HPDE6-E6E7 (cell line): ENCODE results near the gene SORL1-AS1.
A peak's percentile ranks its signal among the peaks of the same experiment; 100 is the strongest.

ENCODE experiments used
- DNase-seq: peaks from one replicate; pipeline ENCODE4 v3.0.0; 2011; ENCODE audit warnings: missing footprints; ENCODE audit errors: extremely low spot score

SORL1-AS1 gene

GRCh38 chr11:121451986-121452608 is 670 bp downstream of the SORL1-AS1 start, which contains the start of gene SORL1:
TSS of gene SORL1 (plus strand) at chr11:121452314. CDS start at chr11:121452332, 18 bp downstream.
- peak; percentile 56 for DNase-seq

DNA sequence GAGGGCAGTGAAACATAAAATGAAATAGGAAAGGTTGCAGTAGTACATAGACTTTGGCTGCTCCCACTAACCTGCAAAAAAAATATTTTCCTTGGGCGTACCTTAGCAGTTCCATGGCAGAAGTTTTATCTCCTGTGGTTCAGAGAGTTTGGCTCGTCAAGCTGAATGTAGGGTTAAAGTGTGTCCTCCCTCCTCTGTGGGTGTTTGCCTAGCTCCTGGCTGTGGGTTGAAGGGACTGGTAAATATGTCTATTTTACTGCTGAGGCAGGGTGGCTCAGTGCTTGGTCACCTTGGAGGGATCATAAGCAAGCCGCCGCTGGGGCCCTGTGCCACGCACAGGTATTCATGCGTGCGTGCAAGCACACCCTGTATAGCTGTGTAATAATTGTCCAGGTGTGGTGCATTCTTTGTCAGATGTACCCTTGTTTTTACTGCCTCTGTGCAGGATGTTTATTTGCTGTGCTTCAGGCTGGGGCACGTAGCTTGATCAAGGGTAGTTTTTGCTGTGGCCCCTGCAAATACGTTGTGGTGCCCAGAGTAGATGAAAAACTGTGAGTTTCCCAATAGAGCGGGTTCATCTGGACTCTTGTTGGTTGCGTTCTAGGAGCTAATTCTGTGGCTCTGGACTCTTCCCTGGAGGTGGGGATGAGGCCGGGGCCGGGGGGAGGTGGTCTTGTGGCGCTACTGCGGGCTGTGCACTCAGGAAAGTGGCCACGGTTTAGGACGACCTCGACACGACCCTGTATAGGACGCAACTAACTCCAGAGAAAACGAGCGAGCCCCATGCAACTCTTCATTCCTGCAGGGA is 1.4 kb downstream of the SORL1-AS1 start:
- DNase-seq: no peak

- DNase-seq: no peak
These were observed 2.4 kb downstream of the SORL1-AS1 start for GRCh38 chr11:121450401-121450800.

- DNase-seq: no peak
These were observed 3.1 kb downstream of the SORL1-AS1 start for GRCh38 chr11:121449626-121450025.

DNA sequence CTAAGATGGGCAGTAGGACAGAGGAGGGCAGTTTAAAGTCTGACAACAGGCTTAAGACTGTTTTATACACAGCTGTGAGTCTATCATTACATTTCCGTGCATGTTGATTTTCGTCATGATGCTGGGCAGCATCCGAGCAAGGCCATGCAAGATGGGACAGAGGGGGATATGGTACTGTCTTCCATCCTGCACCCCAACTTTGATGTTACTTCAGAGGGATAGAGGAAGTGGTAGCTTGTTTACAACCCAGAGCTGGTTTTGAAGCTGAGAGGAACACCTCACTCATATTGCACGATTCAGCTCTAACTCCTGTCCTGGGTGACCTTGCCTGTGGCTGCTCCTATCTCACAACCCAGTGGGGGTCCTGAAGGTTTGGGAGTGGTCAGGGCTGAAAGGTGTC is 3.6 kb downstream of the SORL1-AS1 start:
- no peak for DNase-seq

- no peak for DNase-seq
These were observed 4.3 kb downstream of the SORL1-AS1 start for GRCh38 chr11:121448431-121448941.

DNA sequence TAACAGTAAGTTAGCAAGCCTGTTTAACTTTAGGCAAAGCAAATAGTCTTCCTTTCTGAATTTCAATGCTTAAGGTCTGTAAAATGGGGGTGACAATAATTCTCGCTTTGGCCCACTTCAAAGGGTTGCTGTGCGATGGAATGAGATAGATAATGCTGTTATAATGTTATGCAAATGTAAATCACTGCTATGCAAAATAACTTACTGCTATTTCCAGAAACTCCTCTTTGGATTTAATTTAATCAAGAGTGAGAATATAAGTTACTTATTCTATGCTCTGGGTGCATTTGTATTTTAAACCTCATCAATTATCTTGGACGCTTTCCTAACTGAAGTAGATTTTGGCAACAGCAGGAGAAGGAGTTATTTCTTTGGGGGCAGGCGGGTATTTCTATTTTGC is 4.8 kb downstream of the SORL1-AS1 start:
- DNase-seq: no peak

- DNase-seq: no peak
These were observed 6.0 kb downstream of the SORL1-AS1 start for GRCh38 chr11:121446752-121447156.

- no peak for DNase-seq
These were observed 7.5 kb downstream of the SORL1-AS1 start for GRCh38 chr11:121445071-121445768.

GRCh38 chr11:121444526-121444925 is 8.2 kb downstream of the SORL1-AS1 start:
- DNase-seq: no peak

- no peak for DNase-seq
These were observed 9.0 kb downstream of the SORL1-AS1 start for GRCh38 chr11:121443688-121444275.

DNA sequence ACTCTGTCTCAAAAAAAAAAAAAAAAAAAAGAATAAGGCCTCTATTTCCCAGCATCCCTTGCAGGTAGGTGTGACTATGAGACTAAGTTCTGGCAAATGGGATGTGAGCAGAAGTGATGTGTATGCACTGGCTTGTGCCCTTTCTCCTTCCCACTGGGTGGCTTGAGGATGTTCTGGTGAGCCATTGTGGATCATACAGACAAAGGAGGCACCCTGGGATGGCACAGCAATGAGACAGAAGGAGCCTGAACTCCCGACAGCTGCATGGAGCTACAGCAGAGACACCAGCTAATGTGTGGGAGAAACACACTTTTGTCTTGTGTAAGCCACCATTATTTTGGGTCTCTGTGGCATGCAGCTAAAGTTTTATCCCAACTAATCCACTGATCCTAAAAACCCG is 11.2 kb downstream of the SORL1-AS1 start:
- no peak for DNase-seq

- no peak for DNase-seq
These were observed 13.0 kb downstream of the SORL1-AS1 start for GRCh38 chr11:121439759-121440158.

GRCh38 chr11:121439337-121439736 is 13.4 kb downstream of the SORL1-AS1 start:
- DNase-seq: no peak

DNA sequence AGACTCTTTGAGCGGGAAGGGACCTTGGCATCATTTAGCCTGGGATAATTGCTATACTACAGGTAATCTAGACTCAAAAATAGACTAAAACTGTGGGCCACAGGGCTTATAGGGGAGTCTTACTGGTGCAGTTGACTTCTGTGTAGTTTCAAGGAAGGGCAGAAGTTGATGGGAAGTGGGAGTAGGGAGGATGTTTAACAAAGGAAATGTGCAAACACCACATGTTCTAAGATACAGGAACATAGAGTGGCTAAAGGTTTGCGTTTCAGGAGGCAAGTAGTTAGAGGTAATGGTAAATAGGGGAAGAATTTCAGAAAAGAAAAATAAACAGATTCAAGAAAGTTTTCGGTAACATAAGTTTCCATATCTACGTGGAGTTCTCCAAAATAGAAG is 15.1 kb downstream of the SORL1-AS1 start:
- no peak for DNase-seq

- no peak for DNase-seq
These were observed 15.6 kb downstream of the SORL1-AS1 start for GRCh38 chr11:121437018-121437685.

DNA sequence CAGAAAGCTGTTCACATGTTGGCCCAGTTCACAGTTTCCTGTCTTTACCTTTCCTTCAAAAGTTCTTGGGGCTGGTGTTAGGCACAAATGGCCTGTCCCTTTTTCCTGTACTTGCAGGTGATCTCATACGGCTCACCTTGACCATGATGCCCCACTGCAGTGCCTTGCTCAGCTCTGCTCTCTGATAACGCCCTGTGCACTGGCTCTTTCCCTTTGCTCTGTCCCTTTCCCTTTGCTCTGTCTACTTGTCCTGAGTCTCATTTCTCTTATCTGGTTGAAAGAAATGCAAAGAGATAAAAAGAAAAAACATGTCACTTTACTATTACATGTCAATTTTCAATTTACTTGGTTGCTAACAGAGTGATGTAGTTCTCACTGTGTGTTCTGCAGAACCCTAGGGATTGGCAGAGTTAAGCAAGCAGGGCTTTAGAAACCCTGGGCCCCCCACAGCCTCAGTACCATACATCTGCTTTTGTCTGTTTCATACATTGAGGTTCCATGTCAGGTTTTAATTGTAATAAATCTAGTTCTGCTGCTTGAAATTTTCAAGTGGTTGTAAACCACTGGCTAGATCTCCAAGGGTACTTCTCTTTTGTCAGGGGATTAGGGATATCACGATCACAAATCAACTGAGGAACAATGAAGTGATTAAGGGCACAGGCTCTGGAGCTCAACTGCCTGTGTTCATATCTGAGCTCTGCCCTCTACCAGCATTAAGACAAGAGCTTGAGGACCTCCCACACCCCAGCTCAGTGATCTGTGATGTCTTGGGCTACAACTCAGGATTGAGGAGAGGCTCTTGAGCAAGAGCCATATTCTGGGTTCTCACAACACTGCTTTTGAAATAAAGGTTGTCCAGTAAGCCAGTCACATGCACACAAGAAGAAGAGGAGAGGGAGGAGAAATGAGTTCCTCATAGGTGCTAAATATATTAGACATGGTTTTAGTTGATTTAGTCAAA is 16.9 kb downstream of the SORL1-AS1 start:
- DNase-seq: no peak

DNA sequence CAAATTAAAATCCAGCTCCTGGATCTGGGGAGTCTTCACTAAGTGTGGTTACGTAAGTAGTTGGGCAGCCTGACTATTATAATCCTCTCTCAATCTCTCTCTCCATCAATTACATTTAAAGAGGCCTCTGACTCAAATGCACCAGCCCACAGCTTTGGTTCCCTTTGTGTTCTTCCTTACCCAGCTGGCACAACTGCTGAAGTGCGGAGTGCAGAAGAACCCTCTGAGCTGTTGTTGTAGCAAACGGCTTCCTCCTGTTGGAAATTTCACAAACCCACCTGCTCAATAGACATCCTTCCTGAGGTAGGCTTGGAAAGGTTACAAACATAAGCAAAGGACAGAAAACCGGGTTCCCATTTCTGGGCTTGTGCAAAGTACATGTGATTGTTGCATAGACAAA is 17.6 kb downstream of the SORL1-AS1 start:
- no peak for DNase-seq

DNA sequence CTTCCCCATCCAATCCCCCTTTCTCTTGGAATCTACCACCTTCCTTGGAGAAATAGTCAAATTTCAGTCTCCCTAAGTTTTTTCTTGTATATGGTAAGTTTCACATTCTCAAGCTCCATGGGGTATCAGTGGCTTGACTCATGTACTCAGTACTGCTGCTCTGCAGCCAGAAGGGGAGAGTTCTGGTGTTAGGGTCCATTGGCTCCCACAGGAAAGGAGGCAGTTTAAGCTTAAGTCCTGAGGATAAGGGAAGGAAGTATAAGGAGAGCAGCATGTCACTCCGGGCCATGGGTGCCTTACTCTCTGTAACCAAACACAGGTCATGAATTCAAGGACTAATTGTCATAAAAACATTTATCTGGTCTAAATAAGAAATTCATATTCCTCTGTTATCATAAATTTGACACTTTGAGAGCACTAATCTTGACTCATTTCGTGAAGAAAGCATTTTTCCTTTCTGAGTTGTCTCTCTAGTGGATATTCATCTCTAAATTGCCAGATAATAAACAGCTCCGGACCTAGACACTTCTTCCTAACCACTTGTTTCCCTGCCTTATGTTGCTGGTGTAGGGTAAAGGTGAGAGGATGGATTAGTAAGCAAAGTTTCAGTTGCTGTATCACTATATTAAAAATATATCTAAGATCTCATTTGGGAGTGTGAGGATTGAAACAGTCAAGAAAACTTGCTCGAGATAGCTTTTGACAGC is 20.8 kb downstream of the SORL1-AS1 start:
- no peak for DNase-seq

- no peak for DNase-seq
These were observed 23.2 kb downstream of the SORL1-AS1 start for GRCh38 chr11:121429556-121429955.
